Stimulated activated naive CD8-positive, alpha-beta T cell treated with anti-CD3 and anti-CD28 coated beads, Interleukin-15, amount 100 ng/mL, for 72 hours (primary cell): ENCODE data around the gene SETD2.
A peak's percentile ranks its signal among the peaks of the same experiment; 100 is the strongest.

Experiments
- ATAC-seq: fragments of 150-1000 bp; cut with Tn5 transposase; 2 replicates; pipeline ENCODE4 v1.10.0; 2021; ENCODE audit warnings: mild to moderate bottlenecking, moderate library complexity
- DNase-seq, 2 donors: peaks; one replicate each; pipeline ENCODE4 v3.0.0; 2021 to 2022
- H3K27ac Mint-ChIP-seq, 2 donors: one replicate each; pipeline ENCODE4 v1.8.0; 2022; ENCODE audit warnings: mild to moderate bottlenecking in 2 of 2, mixed read lengths in 2 of 2, moderate library complexity in 2 of 2
- H3K27me3 Mint-ChIP-seq: one replicate; pipeline ENCODE4 v1.8.0; 2022; ENCODE audit warnings: mixed read lengths
- H3K4me1 Mint-ChIP-seq: one replicate; pipeline ENCODE4 v1.8.0; 2022; ENCODE audit warnings: mild to moderate bottlenecking, mixed read lengths
- H3K4me3 Mint-ChIP-seq, 2 donors: one replicate each; pipeline ENCODE4 v1.8.0; 2022; ENCODE audit warnings: mild to moderate bottlenecking in 2 of 2, mixed read lengths in 2 of 2, moderate library complexity in 1 of 2
- H3K9me3 Mint-ChIP-seq, 2 donors: one replicate each; pipeline ENCODE4 v1.8.0; 2022; ENCODE audit warnings: mixed read lengths in 2 of 2

Gene SETD2

DNA sequence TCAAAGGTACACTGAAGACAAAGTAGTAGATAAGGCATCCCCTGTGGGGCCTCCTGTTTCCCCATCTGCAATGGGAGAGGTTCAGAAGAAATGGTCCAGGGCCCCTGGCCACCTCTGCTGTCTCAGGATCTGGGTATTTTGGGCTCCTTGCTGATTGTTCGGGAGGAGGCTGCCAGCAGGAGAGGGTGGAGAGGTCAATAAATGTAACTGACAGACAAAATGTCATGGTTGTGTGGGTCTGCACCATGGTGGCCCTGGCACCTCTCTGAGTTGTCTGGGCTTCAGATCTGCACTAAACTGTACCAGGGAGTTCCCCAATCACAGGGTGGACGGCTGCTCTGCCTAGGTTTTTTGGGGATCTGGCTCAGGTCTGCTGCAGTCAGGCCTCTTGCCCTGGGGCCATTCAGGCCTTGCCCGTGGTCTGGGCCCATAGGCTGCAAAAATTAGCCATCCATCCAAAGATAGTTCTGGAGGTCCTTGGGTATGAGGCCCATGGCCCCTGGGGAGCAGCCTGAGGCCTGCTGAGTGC is 177.1 kb downstream of the SETD2 start:
- ATAC-seq (no peak), DNase-seq (no peak)
- H3K4me3 Mint-ChIP-seq, result peak overlapping the region; percentile 82
- H3K27me3 Mint-ChIP-seq, result no peaks in the 10 kb centered on the region
- H3K4me1 Mint-ChIP-seq, result peaks cover 81% of the 10 kb centered on the region
- H3K27ac Mint-ChIP-seq, result peak overlapping the region; percentile 76 to 89
- no peaks in the 10 kb centered on the region for H3K9me3 Mint-ChIP-seq

DNA sequence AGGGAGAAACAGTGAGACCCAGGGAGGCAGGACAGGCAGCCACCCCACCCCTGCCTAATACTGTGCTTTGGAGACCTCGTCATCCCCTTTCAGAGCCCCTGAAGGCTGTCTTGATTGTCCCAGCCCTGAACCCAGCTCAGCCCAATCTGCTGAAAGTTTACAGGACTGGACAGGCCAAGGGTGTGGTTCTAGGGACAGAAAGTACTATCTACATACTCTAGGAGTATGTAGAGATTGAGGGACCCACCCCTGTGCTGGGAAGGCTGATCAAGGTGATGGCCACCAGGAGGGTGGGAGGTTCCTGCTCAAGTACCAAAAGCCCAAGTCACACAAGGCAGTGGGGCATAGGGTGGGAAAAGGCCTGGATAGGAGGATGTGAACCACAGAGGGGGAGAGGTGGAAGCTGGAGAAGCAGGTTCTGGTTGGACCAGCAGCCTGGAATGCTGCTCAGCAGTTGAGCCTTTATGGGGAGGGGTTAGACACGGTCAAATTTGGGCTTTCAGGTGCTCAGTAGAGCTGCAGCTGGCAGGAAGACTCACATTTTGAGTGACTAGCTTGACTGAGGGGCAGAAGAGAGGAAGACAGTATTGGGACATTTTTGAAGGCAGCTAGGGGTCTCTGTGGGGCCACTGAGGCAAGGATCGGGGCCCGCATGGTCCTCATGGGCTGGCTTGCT is 177.7 kb downstream of the SETD2 start:
- Mint-ChIP-seq H3K27me3 (no peaks in the 10 kb centered on the region), H3K27ac (peak overlapping the region; percentile 55 to 76), H3K4me1 (peaks cover 88% of the 10 kb centered on the region), H3K4me3 (peak overlapping the region; percentile 57 to 82), H3K9me3 (no peaks in the 10 kb centered on the region)
- DNase-seq (no peak), ATAC-seq (no peak)

GRCh38 chr3:46985588-46985987 is 178.3 kb downstream of the SETD2 start:
- Mint-ChIP-seq H3K4me3 (no peak overlapping the region), H3K27ac (peak overlapping the region in 1 of 2 donors; percentile 20), H3K27me3 (no peaks in the 10 kb centered on the region), H3K9me3 (no peaks in the 10 kb centered on the region), H3K4me1 (peaks cover 92% of the 10 kb centered on the region)
- DNase-seq (no peak), ATAC-seq (no peak)

- Mint-ChIP-seq H3K9me3 (no peaks in the 10 kb centered on the region), H3K27ac (no peak overlapping the region), H3K27me3 (no peaks in the 10 kb centered on the region), H3K4me3 (no peak overlapping the region), H3K4me1 (peaks cover 87% of the 10 kb centered on the region)
- DNase-seq, result no peak
- ATAC-seq, result no peak
Measured at GRCh38 chr3:46984591-46985459, 179.1 kb downstream of the SETD2 start.

- Mint-ChIP-seq H3K4me3 (no peak overlapping the region), H3K27ac (peak overlapping the region; percentile 36 to 86), H3K4me1 (peaks cover 81% of the 10 kb centered on the region), H3K9me3 (no peaks in the 10 kb centered on the region), H3K27me3 (no peaks in the 10 kb centered on the region)
- ATAC-seq (no peak), DNase-seq (no peak)
Measured at GRCh38 chr3:46982546-46982945, 181.4 kb downstream of the SETD2 start.

GRCh38 chr3:46981932-46982471 is 181.9 kb downstream of the SETD2 start:
- no peaks in the 10 kb centered on the region for H3K27me3 Mint-ChIP-seq
- H3K27ac Mint-ChIP-seq, result no peak overlapping the region
- H3K9me3 Mint-ChIP-seq, result no peaks in the 10 kb centered on the region
- H3K4me1 Mint-ChIP-seq, result peaks cover 81% of the 10 kb centered on the region
- ATAC-seq (no peak), DNase-seq (no peak)
- H3K4me3 Mint-ChIP-seq, result no peak overlapping the region

- Mint-ChIP-seq H3K27ac (peak overlapping the region in 1 of 2 donors; percentile 72), H3K4me3 (peak overlapping the region; percentile 88 to 90), H3K9me3 (no peaks in the 10 kb centered on the region), H3K27me3 (no peaks in the 10 kb centered on the region), H3K4me1 (peaks cover 70% of the 10 kb centered on the region)
- ATAC-seq (peak; percentile 36), DNase-seq (peak in 1 of 2 donors; percentile 33)
Measured at GRCh38 chr3:46979958-46980497, 183.9 kb downstream of the SETD2 start.

GRCh38 chr3:46978985-46979944 is 184.6 kb downstream of the SETD2 start, which contains the start of gene NBEAL2:
Gene NBEAL2 (plus strand): TSS chr3:46979666. CDS start chr3:46979862, 196 bp downstream.
- peaks cover 71% of the 10 kb centered on the region for H3K4me1 Mint-ChIP-seq
- H3K4me3 Mint-ChIP-seq, result peak within 1 kb of the TSS; percentile 90 to 93
- H3K27ac Mint-ChIP-seq, result peak within 1 kb of the TSS; percentile 84 to 93
- ATAC-seq, result peak; percentile 88
- peak; percentile 91 to 96 for DNase-seq
- no peaks in the 10 kb centered on the region for H3K27me3 Mint-ChIP-seq
- no peaks in the 10 kb centered on the region for H3K9me3 Mint-ChIP-seq

GRCh38 chr3:46978381-46978780 is 185.5 kb downstream of the SETD2 start:
- H3K27me3 Mint-ChIP-seq, result no peaks in the 10 kb centered on the region
- H3K4me3 Mint-ChIP-seq, result peak overlapping the region; percentile 93 to 96
- H3K4me1 Mint-ChIP-seq, result peaks cover 74% of the 10 kb centered on the region
- ATAC-seq (no peak), DNase-seq (no peak)
- H3K27ac Mint-ChIP-seq, result no peak overlapping the region
- H3K9me3 Mint-ChIP-seq, result no peaks in the 10 kb centered on the region

GRCh38 chr3:46977811-46978195 is 186.1 kb downstream of the SETD2 start:
- Mint-ChIP-seq H3K27me3 (no peaks in the 10 kb centered on the region), H3K4me3 (peak overlapping the region; percentile 93 to 96), H3K4me1 (peaks cover 76% of the 10 kb centered on the region), H3K9me3 (no peaks in the 10 kb centered on the region), H3K27ac (peak overlapping the region in 1 of 2 donors; percentile 65)
- no peak for ATAC-seq
- no peak for DNase-seq

GRCh38 chr3:46976326-46977190 is 187.4 kb downstream of the SETD2 start, which contains the start of gene CCDC12:
Gene CCDC12 (minus strand): TSS chr3:46976745. CDS start chr3:46976732, 13 bp downstream.
- DNase-seq (peak; percentile 93 to 95), ATAC-seq (peak; percentile 83)
- Mint-ChIP-seq H3K9me3 (no peaks in the 10 kb centered on the region), H3K4me1 (peaks cover 76% of the 10 kb centered on the region), H3K4me3 (peak within 1 kb of the TSS; percentile 93 to 96), H3K27me3 (no peaks in the 10 kb centered on the region), H3K27ac (peak within 1 kb of the TSS; percentile 98)

- Mint-ChIP-seq H3K4me3 (peak overlapping the region; percentile 93 to 96), H3K27ac (peak overlapping the region in 1 of 2 donors; percentile 31), H3K4me1 (peaks cover 84% of the 10 kb centered on the region), H3K27me3 (no peaks in the 10 kb centered on the region), H3K9me3 (no peaks in the 10 kb centered on the region)
- DNase-seq (no peak), ATAC-seq (no peak)
Measured at GRCh38 chr3:46974421-46975171, 189.3 kb downstream of the SETD2 start.

GRCh38 chr3:46972396-46972795 is 191.5 kb downstream of the SETD2 start:
- Mint-ChIP-seq H3K9me3 (no peaks in the 10 kb centered on the region), H3K27ac (peak overlapping the region in 1 of 2 donors; percentile 60), H3K4me1 (peaks cover 88% of the 10 kb centered on the region), H3K4me3 (peak overlapping the region; percentile 76 to 86), H3K27me3 (no peaks in the 10 kb centered on the region)
- ATAC-seq (peak; percentile 16), DNase-seq (no peak)
